Kidney (tissue), 14 donors: ENCODE results near the gene CFAP20DC. TPM values are rescaled to one million over a fixed set of nuclear protein-coding genes. Genes with fewer than 3 reads are reported as not detected.

Experiments used
- DNase-seq, 5 donors: peaks; one replicate each; pipeline ENCODE4 v3.0.0-alpha.2; 2013 to 2020
- FAIRE-seq: peaks from 2 replicates; lab custom pipeline; 2012; peaks lifted over from hg19 to GRCh38; lab: Jason Lieb, UNC
- H3K27ac ChIP-seq, 2 donors: one replicate each; pipeline ENCODE4 v1.7.0; 2013; ENCODE audit warnings: low read depth in 2 of 2, low read length in 2 of 2, inconsistent platforms in 1 of 2
- H3K27me3 ChIP-seq: one replicate; pipeline ENCODE4 v1.7.1; 2013; ENCODE audit warnings: low read length, inconsistent platforms; ENCODE audit not compliant: control insufficient read depth, insufficient read depth
- H3K36me3 ChIP-seq, 3 donors: one replicate each; pipeline versions ENCODE4 v1.7.0 to v1.7.1; 2013; ENCODE audit warnings: low read length in 3 of 3, control low read depth in 1 of 3, inconsistent platforms in 1 of 3; ENCODE audit not compliant: insufficient read depth in 3 of 3, control insufficient read depth in 2 of 3
- H3K4me1 ChIP-seq, 3 donors: one replicate each; pipeline versions ENCODE4 v1.7.0 to v1.7.1; 2013; ENCODE audit warnings: low read length in 3 of 3, inconsistent platforms in 1 of 3, low read depth in 1 of 3; ENCODE audit not compliant: control insufficient read depth in 2 of 3, insufficient read depth in 2 of 3
- H3K4me3 ChIP-seq, 3 donors: one replicate each; pipeline versions ENCODE4 v1.7.0 to v1.8.1; 2013; ENCODE audit warnings: low read length in 3 of 3, control low read depth in 1 of 3, inconsistent platforms in 1 of 3
- H3K9ac ChIP-seq, 3 donors: one replicate each; pipeline versions ENCODE4 v1.7.0 to v1.7.1; 2013; ENCODE audit warnings: low read length in 3 of 3, control low read depth in 1 of 3, inconsistent platforms in 1 of 3
- H3K9me3 ChIP-seq, 3 donors: one replicate each; pipeline versions ENCODE4 v1.7.0 to v1.7.1; 2013; ENCODE audit warnings: low read length in 3 of 3, control low read depth in 1 of 3, inconsistent platforms in 1 of 3; ENCODE audit not compliant: control insufficient read depth in 2 of 3, insufficient read depth in 1 of 3
- CTCF ChIP-seq: IDR thresholded peaks from 3 replicates; pipeline ENCODE4 v1.5.1; 2012; ENCODE audit warnings: mild to moderate bottlenecking, moderate library complexity, borderline replicate concordance; ENCODE audit not compliant: insufficient read depth; ENCODE audit errors: extremely low read depth
- intact Hi-C: fragments of 100-400 bp; cut with DNase I; formaldehyde crosslinking; loops from one replicate; pipeline ENCODE4 v1.11.1; 2022
- polyA plus RNA-seq: library from polyadenylated mRNA; stranded (reverse); fragments of 350-450 nt; fragmentation: Illumina TruSeq; extraction: RNeasy Lipid Tissue Mini Kit (QIAGEN cat#74804); gene quantifications from one replicate; pipeline ENCODE4 v1.2.3, GENCODE V29; 2014; ENCODE audit warnings: low read depth, low replicate concordance; ENCODE audit not compliant: insufficient read depth
- total RNA-seq: library from RNA; stranded (reverse); fragmentation: NEBNext Ultra II Directional; extraction: Animal tissue kit (Norgen Biotek cat#: 25700); gene quantifications from one replicate; pipeline ENCODE4 v1.2.1, GENCODE V29; 2021
- donor health status: control.
- donor health status: control.
- donor health status: control.
- donor health status: control.
- donor health status: control.
- donor health status: DM: yes; HTN: yes; CAD: no.
- donor health status: Normal renal cell carcinoma (clear cell type).

Gene CFAP20DC
- total and polyA plus RNA-seq, 2 donors from 2014 or later = 0.73 to 3.2 TPM

GRCh38 chr3:58794750-58795149, 255.1 kb downstream of the CFAP20DC start:
- intact Hi-C loops = no loop called here
- DNase-seq = no peak
- no peak for FAIRE-seq
- H3K27me3 ChIP-seq = no peaks in the 10 kb centered on the region
- no peaks in the 10 kb centered on the region for H3K9me3 ChIP-seq
- H3K9ac ChIP-seq = no peak overlapping the region
- no peaks in the 10 kb centered on the region for H3K36me3 ChIP-seq
- H3K27ac ChIP-seq = no peak overlapping the region
- TF ChIP-seq CTCF = no peak
- H3K4me1 ChIP-seq = no peaks in the 10 kb centered on the region
- H3K4me3 ChIP-seq = no peak overlapping the region

GRCh38 chr3:58793938-58794337, 255.9 kb downstream of the CFAP20DC start:
- FAIRE-seq (no peak), DNase-seq (no peak)
- no peak overlapping the region for H3K27ac ChIP-seq
- H3K36me3 ChIP-seq = no peaks in the 10 kb centered on the region
- no peaks in the 10 kb centered on the region for H3K27me3 ChIP-seq
- H3K4me1 ChIP-seq = no peaks in the 10 kb centered on the region
- intact Hi-C loops = no loop called here
- TF ChIP-seq CTCF = no peak
- no peaks in the 10 kb centered on the region for H3K9me3 ChIP-seq
- no peak overlapping the region for H3K9ac ChIP-seq
- H3K4me3 ChIP-seq = no peak overlapping the region

GRCh38 chr3:58792921-58793451, 256.8 kb downstream of the CFAP20DC start:
- Histone ChIP-seq H3K4me1 (no peaks in the 10 kb centered on the region), H3K9me3 (no peaks in the 10 kb centered on the region), H3K27me3 (no peaks in the 10 kb centered on the region), H3K9ac (no peak overlapping the region), H3K36me3 (no peaks in the 10 kb centered on the region), H3K4me3 (no peak overlapping the region), H3K27ac (no peak overlapping the region)
- FAIRE-seq (no peak), DNase-seq (no peak)
- intact Hi-C loops = no loop called here
- no peak for TF ChIP-seq CTCF

- Histone ChIP-seq H3K4me1 (no peaks in the 10 kb centered on the region), H3K9ac (no peak overlapping the region), H3K4me3 (no peak overlapping the region), H3K27me3 (no peaks in the 10 kb centered on the region), H3K36me3 (no peaks in the 10 kb centered on the region), H3K27ac (no peak overlapping the region), H3K9me3 (no peaks in the 10 kb centered on the region)
- intact Hi-C loops = no loop called here
- TF ChIP-seq CTCF = no peak
- no peak for DNase-seq
- FAIRE-seq = no peak
Observed at GRCh38 chr3:58789385-58789784, 260.4 kb downstream of the CFAP20DC start.
